HCT116 (cell line): ENCODE results near the gene CAMK2A. TPM values are rescaled to one million over a fixed set of nuclear protein-coding genes. Genes with fewer than 3 reads are reported as not detected.

ENCODE experiments used
- ATAC-seq: fragments of 200-7000 bp; cut with Tn5 transposase; 2 replicates; pipeline ENCODE4 v1.9.1; 2020; ENCODE audit warnings: mild to moderate bottlenecking, moderate library complexity
- BruUV-seq: library from RNA; stranded (reverse); fragments of 400-500 nt; replicated peaks from 2 replicates; lab custom pipeline; 2021; lab: Mats Ljungman, UMichigan
- CTCF ChIA-PET: fragments of 300-600 bp; sonication (Branson Sonifier 250); formaldehyde crosslinking; loops from one replicate; lab custom pipeline; 2021; ENCODE audit warnings: antibody characterized with exemption; lab: Charles Lee
- POLR2A ChIA-PET: fragments of 300-600, 350-600 bp; sonication (Branson Sonifier 250); formaldehyde crosslinking; loops from one replicate; lab custom pipeline; 2021; ENCODE audit warnings: antibody characterized with exemption; lab: Charles Lee
- RAD21 ChIA-PET, 2 experiments: fragments of 300-600 bp; sonication (Branson Sonifier 250); formaldehyde crosslinking; loops; one replicate each; lab custom pipeline; 2023; ENCODE audit warnings: low total read pairs in 2 of 2; ENCODE audit not compliant: uncharacterized antibody in 2 of 2, unreplicated experiment in 2 of 2, low non-redundant PET in 1 of 2; lab: Charles Lee
- DNase-seq: peaks from one replicate; pipeline ENCODE4 v3.0.0-alpha.2; 2010; ENCODE audit warnings: low read depth, low spot score
- H2AFZ ChIP-seq: fragments of 200-600 bp; shearing (Covaris generic), sonication (generic); 2 replicates; pipeline ENCODE4 v1.6.1; 2017; ENCODE audit warnings: low read depth, mixed run types, mixed read lengths, antibody characterized with exemption, low read length; ENCODE audit not compliant: poor library complexity, severe bottlenecking
- H3K27ac ChIP-seq: 2 replicates; pipeline ENCODE4 v1.5.1; 2012; ENCODE audit warnings: low read depth, low read length
- H3K27me3 ChIP-seq: fragments of 200-600 bp; sonication (generic); 2 replicates; pipeline ENCODE4 v1.6.1; 2016; ENCODE audit warnings: mixed run types, low read length, mixed read lengths; ENCODE audit not compliant: insufficient read depth
- H3K36me3 ChIP-seq, 2 experiments: fragments of 200-500 bp in 1 of 2; fragments of 200-600 bp in 1 of 2; sonication (Bioruptor generic) in 1 of 2; sonication (generic) in 1 of 2; 2 replicates each; pipeline versions ENCODE4 v1.5.1 to v1.6.1; 2014 to 2016; ENCODE audit warnings: low read length in 2 of 2, inconsistent platforms in 1 of 2, mixed read lengths in 1 of 2, mixed run types in 1 of 2; ENCODE audit not compliant: insufficient read depth in 2 of 2, control insufficient read depth in 1 of 2
- H3K4me1 ChIP-seq, 2 experiments: fragments of 200-600 bp in 1 of 2; sonication (generic) in 1 of 2; 2 replicates each; pipeline versions ENCODE4 v1.5.1 to v1.6.1; 2012 to 2017; ENCODE audit warnings: low read length in 2 of 2, inconsistent platforms in 1 of 2, mild to moderate bottlenecking in 1 of 2, mixed read lengths in 1 of 2, mixed run types in 1 of 2, moderate library complexity in 1 of 2; ENCODE audit not compliant: insufficient read depth in 2 of 2, control insufficient read depth in 1 of 2
- H3K4me2 ChIP-seq: fragments of 200-600 bp; sonication (generic); 2 replicates; pipeline ENCODE4 v1.6.1; 2017; ENCODE audit warnings: mixed run types, low read length, mixed read lengths
- H3K4me3 ChIP-seq, 2 experiments: fragments of 200-600 bp in 1 of 2; sonication (generic) in 1 of 2; replicated peaks in 1 of 2; 2 replicates each; pipeline ENCODE4 v1.5.1; 2011 to 2016; ENCODE audit warnings: low read length in 2 of 2, control low read depth in 1 of 2, low read depth in 1 of 2, mild to moderate bottlenecking in 1 of 2, mixed read lengths in 1 of 2, mixed run types in 1 of 2
- H3K79me2 ChIP-seq: fragments of 200-600 bp; sonication (generic); 2 replicates; pipeline ENCODE4 v1.6.1; 2017; ENCODE audit warnings: mild to moderate bottlenecking, mixed run types, low read length, moderate library complexity, mixed read lengths; ENCODE audit not compliant: insufficient read depth
- H3K9ac ChIP-seq: fragments of 200-600 bp; sonication (generic); 2 replicates; pipeline ENCODE4 v1.6.1; 2016; ENCODE audit warnings: low read length, mixed read lengths
- H3K9me2 ChIP-seq: fragments of 200-600 bp; sonication (generic), shearing (Covaris generic); 2 replicates; pipeline ENCODE4 v1.6.1; 2017; ENCODE audit warnings: mixed run types, mild to moderate bottlenecking, moderate library complexity; ENCODE audit not compliant: insufficient read depth
- H3K9me3 ChIP-seq, 2 experiments: fragments of 200-500 bp in 1 of 2; fragments of 200-600 bp in 1 of 2; sonication (Bioruptor generic) in 1 of 2; sonication (generic) in 1 of 2; 2 replicates each; pipeline ENCODE4 v1.6.1; 2014 to 2017; ENCODE audit warnings: low read length in 2 of 2, mixed read lengths in 2 of 2, inconsistent platforms in 1 of 2, low read depth in 1 of 2, mild to moderate bottlenecking in 1 of 2, mixed run types in 1 of 2, moderate library complexity in 1 of 2; ENCODE audit not compliant: control insufficient read depth in 1 of 2, insufficient read depth in 1 of 2
- H4K20me1 ChIP-seq: fragments of 200-600 bp; sonication (generic), shearing (Covaris generic); 2 replicates; pipeline ENCODE4 v1.6.1; 2017; ENCODE audit warnings: mixed run types, mild to moderate bottlenecking, moderate library complexity; ENCODE audit not compliant: insufficient read depth
- ELF1 ChIP-seq: IDR thresholded peaks from 2 replicates; pipeline ENCODE4 v1.6.1; 2012; ENCODE audit warnings: low read depth, borderline replicate concordance
- POLR2AphosphoS5 ChIP-seq: IDR thresholded peaks from 2 replicates; pipeline ENCODE4 v1.6.1; 2011; ENCODE audit warnings: mild to moderate bottlenecking, low read depth, low read length, moderate library complexity
- ZNF274 ChIP-seq: fragments of 200-500 bp; sonication (Bioruptor generic); IDR thresholded peaks from 2 replicates; pipeline ENCODE4 v1.6.1; 2014; ENCODE audit warnings: mild to moderate bottlenecking, low read depth, low read length, inconsistent platforms
- intact Hi-C: fragments of 100-400 bp; cut with micrococcal nuclease; formaldehyde crosslinking; loops from 2 replicates; pipeline ENCODE4 v1.10.0; 2022
- total RNA-seq: library from RNA; stranded (reverse); gene quantifications from one replicate; pipeline ENCODE4 v1.2.1, GENCODE V29; 2021; ENCODE audit not compliant: unreplicated experiment
- TF ChIP-seq, protein P1 (sequence below): IDR thresholded peaks from 2 replicates; pipeline ENCODE4 v1.6.1; 2012; ENCODE audit warnings: low read depth
- TF ChIP-seq, protein P2 (sequence below): IDR thresholded peaks from 2 replicates; pipeline ENCODE4 v1.6.1; 2012

The CAMK2A gene
- total RNA-seq, 1 experiment from 2014 or later, result not detected

- TF ChIP-seq, protein P1, sequence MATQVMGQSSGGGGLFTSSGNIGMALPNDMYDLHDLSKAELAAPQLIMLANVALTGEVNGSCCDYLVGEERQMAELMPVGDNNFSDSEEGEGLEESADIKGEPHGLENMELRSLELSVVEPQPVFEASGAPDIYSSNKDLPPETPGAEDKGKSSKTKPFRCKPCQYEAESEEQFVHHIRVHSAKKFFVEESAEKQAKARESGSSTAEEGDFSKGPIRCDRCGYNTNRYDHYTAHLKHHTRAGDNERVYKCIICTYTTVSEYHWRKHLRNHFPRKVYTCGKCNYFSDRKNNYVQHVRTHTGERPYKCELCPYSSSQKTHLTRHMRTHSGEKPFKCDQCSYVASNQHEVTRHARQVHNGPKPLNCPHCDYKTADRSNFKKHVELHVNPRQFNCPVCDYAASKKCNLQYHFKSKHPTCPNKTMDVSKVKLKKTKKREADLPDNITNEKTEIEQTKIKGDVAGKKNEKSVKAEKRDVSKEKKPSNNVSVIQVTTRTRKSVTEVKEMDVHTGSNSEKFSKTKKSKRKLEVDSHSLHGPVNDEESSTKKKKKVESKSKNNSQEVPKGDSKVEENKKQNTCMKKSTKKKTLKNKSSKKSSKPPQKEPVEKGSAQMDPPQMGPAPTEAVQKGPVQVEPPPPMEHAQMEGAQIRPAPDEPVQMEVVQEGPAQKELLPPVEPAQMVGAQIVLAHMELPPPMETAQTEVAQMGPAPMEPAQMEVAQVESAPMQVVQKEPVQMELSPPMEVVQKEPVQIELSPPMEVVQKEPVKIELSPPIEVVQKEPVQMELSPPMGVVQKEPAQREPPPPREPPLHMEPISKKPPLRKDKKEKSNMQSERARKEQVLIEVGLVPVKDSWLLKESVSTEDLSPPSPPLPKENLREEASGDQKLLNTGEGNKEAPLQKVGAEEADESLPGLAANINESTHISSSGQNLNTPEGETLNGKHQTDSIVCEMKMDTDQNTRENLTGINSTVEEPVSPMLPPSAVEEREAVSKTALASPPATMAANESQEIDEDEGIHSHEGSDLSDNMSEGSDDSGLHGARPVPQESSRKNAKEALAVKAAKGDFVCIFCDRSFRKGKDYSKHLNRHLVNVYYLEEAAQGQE, result no peak
- no peak for TF ChIP-seq POLR2AphosphoS5
- TF ChIP-seq ELF1, result no peak
These were observed 61.8 kb downstream of the CAMK2A start (continued) for GRCh38 chr5:150227606-150228273.

GRCh38 chr5:150227036-150227435 lies 62.5 kb downstream of the CAMK2A start:
- DNase-seq, result no peak
- no TSS peak for BruUV-seq
- no peak overlapping the region for H3K4me2 ChIP-seq
- H3K27ac ChIP-seq, result no peak overlapping the region
- CTCF ChIA-PET, result no interaction called here
- TF ChIP-seq ZNF274 (no peak), ELF1 (no peak)
- TF ChIP-seq, protein P2, sequence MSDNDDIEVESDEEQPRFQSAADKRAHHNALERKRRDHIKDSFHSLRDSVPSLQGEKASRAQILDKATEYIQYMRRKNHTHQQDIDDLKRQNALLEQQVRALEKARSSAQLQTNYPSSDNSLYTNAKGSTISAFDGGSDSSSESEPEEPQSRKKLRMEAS, result no peak
- TF ChIP-seq, all 23 proteins: peak for 0
- Histone ChIP-seq H4K20me1 (no peaks in the 10 kb centered on the region), H3K27me3 (no peaks in the 10 kb centered on the region), H3K9me2 (no peaks in the 10 kb centered on the region), H3K9me3 (no peaks in the 10 kb centered on the region), H3K79me2 (no peaks in the 10 kb centered on the region), H3K4me1 (no peaks in the 10 kb centered on the region), H3K4me3 (no peak overlapping the region), H3K36me3 (no peaks in the 10 kb centered on the region), H3K9ac (no peak overlapping the region), H2AFZ (no peak overlapping the region)
- RAD21 ChIA-PET, result interaction anchor here in 1 of 2 experiments (0.7 kb wide), 1 partner anchor 147 kb away, joined by 4 read pairs; no protein-coding TSS in a partner anchor
- POLR2A ChIA-PET, result no interaction called here
- intact Hi-C loops, result no loop called here
- no peak for ATAC-seq
